Endothelial cell of umbilical vein (primary cell): ENCODE measurements around the gene ANG. TPM values are rescaled to one million over a fixed set of nuclear protein-coding genes. Genes with fewer than 3 reads are reported as not detected.

Source experiments
- BruUV-seq: library from RNA; stranded (reverse); fragments of 400-500 nt; replicated peaks from 2 replicates; lab custom pipeline; 2021; lab: Mats Ljungman, UMichigan
- CTCF ChIA-PET: fragments of 300-600, 350-600 bp; sonication (Branson Sonifier 250); formaldehyde crosslinking; loops from one replicate; lab custom pipeline; 2021; ENCODE audit warnings: antibody characterized with exemption, inconsistent platforms; lab: Charles Lee
- POLR2A ChIA-PET: fragments of 300-600, 350-600 bp; sonication (Branson Sonifier 250); formaldehyde crosslinking; loops from one replicate; lab custom pipeline; 2021; ENCODE audit warnings: antibody characterized with exemption, inconsistent platforms; lab: Charles Lee
- DNase-seq: peaks from one replicate; pipeline ENCODE4 v3.0.0-alpha.2; 2011; ENCODE audit warnings: low read depth, low spot score
- FAIRE-seq: peaks from 2 replicates; lab custom pipeline; 2011; peaks lifted over from hg19 to GRCh38; lab: Jason Lieb, UNC
- H2AFZ ChIP-seq: 2 replicates; pipeline ENCODE4 v1.6.0; 2012; ENCODE audit warnings: low read depth, low read length, control low read depth, inconsistent platforms
- H3K27ac ChIP-seq: 2 replicates; pipeline ENCODE4 v1.5.1; 2011; ENCODE audit warnings: low read depth, mild to moderate bottlenecking, control low read depth, low read length, moderate library complexity; ENCODE audit not compliant: insufficient read depth
- H3K27me3 ChIP-seq, 2 experiments: 2 replicates each; pipeline versions ENCODE4 v1.6.0 to v1.6.1; 2011; ENCODE audit warnings: low read length in 2 of 2, mixed read lengths in 1 of 2; ENCODE audit not compliant: control insufficient read depth in 2 of 2, insufficient read depth in 2 of 2
- H3K36me3 ChIP-seq, 2 experiments: 2 replicates in 1 of 2; 3 replicates in 1 of 2; pipeline ENCODE4 v1.5.1; 2011; ENCODE audit warnings: low read length in 2 of 2, mild to moderate bottlenecking in 1 of 2, moderate library complexity in 1 of 2; ENCODE audit not compliant: control insufficient read depth in 2 of 2, insufficient read depth in 2 of 2; ENCODE audit errors: extremely low read depth in 1 of 2
- H3K4me1 ChIP-seq: 3 replicates; pipeline ENCODE4 v1.5.1; 2011; ENCODE audit warnings: mild to moderate bottlenecking, low read length; ENCODE audit not compliant: control insufficient read depth, insufficient read depth; ENCODE audit errors: extremely low read depth
- H3K4me2 ChIP-seq: 2 replicates; pipeline ENCODE4 v1.6.1; 2011; ENCODE audit warnings: low read length, control low read depth, mixed read lengths; ENCODE audit not compliant: insufficient read depth
- H3K4me3 ChIP-seq, 3 experiments: fragments of 200-600 bp in 1 of 3; sonication (generic), shearing (Covaris generic) in 1 of 3; replicated peaks in 1 of 3; 2 replicates each; pipeline ENCODE4 v1.5.1; 2011 to 2016; ENCODE audit warnings: control low read depth in 3 of 3, low read length in 3 of 3, mild to moderate bottlenecking in 2 of 3, inconsistent platforms in 1 of 3, low read depth in 1 of 3, moderate library complexity in 1 of 3; ENCODE audit not compliant: insufficient read depth in 1 of 3
- H3K79me2 ChIP-seq: 2 replicates; pipeline ENCODE4 v1.6.0; 2012; ENCODE audit warnings: low read length, inconsistent platforms; ENCODE audit not compliant: control insufficient read depth, insufficient read depth
- H3K9ac ChIP-seq: replicated peaks from 2 replicates; pipeline ENCODE3; 2011; ENCODE audit warnings: low read length, control low read depth; ENCODE audit not compliant: insufficient read depth; ENCODE audit errors: extremely low read depth
- H3K9me1 ChIP-seq: replicated peaks from 3 replicates; pipeline ENCODE4 v1.6.0; 2011; ENCODE audit warnings: mild to moderate bottlenecking, low read length; ENCODE audit not compliant: control insufficient read depth, insufficient read depth; ENCODE audit errors: extremely low read depth
- H3K9me3 ChIP-seq: replicated peaks from 2 replicates; pipeline ENCODE4 v1.5.1; 2012; ENCODE audit warnings: low read length, inconsistent platforms; ENCODE audit not compliant: control insufficient read depth, insufficient read depth
- H4K20me1 ChIP-seq: replicated peaks from 2 replicates; pipeline ENCODE3; 2011; ENCODE audit warnings: mild to moderate bottlenecking, low read length; ENCODE audit not compliant: control insufficient read depth, insufficient read depth; ENCODE audit errors: extremely low read depth
- EZH2 ChIP-seq: IDR thresholded peaks from 2 replicates; pipeline ENCODE4 v1.6.1; 2012; ENCODE audit warnings: borderline replicate concordance, low read depth, mild to moderate bottlenecking, moderate library complexity, low read length, inconsistent platforms; ENCODE audit not compliant: severe bottlenecking
- FOS ChIP-seq: IDR thresholded peaks from 2 replicates; pipeline ENCODE4 v1.6.1; 2011; ENCODE audit warnings: mild to moderate bottlenecking, low read length, moderate library complexity, borderline replicate concordance; ENCODE audit not compliant: insufficient read depth
- GATA2 ChIP-seq: IDR thresholded peaks from 2 replicates; pipeline ENCODE4 v1.7.0; 2011; ENCODE audit warnings: low read depth, mild to moderate bottlenecking, moderate library complexity, mixed read lengths, low read length; ENCODE audit not compliant: insufficient read length, insufficient read depth
- JUN ChIP-seq: IDR thresholded peaks from 2 replicates; pipeline ENCODE4 v1.6.1; 2011; ENCODE audit warnings: borderline replicate concordance, low read depth; ENCODE audit not compliant: insufficient read length, insufficient read depth
- MYC ChIP-seq: IDR thresholded peaks from one replicate; pipeline ENCODE4 v1.6.1; 2011; ENCODE audit warnings: mild to moderate bottlenecking, low read depth, low read length
- POLR2A ChIP-seq: IDR thresholded peaks from 2 replicates; pipeline ENCODE4 v1.6.1; 2012; ENCODE audit warnings: low read depth, mild to moderate bottlenecking, control low read depth, low read length
- POLR2AphosphoS5 ChIP-seq: IDR thresholded peaks from 2 replicates; pipeline ENCODE4 v1.6.1; 2012; ENCODE audit warnings: low read depth, mild to moderate bottlenecking, control low read depth, low read length, moderate library complexity; ENCODE audit not compliant: insufficient read depth
- dilution Hi-C: fragments of 300-500 bp; cut with MboI; formaldehyde crosslinking; loops from one replicate; pipeline ENCODE4 v1.15.0; 2019; ENCODE audit warnings: low sequenced_read_pairs; ENCODE audit not compliant: extremely low pct_ligation_motif_present
- intact Hi-C: fragments of 100-400 bp; cut with micrococcal nuclease; formaldehyde crosslinking; loops from one replicate; pipeline ENCODE4 v1.10.0; 2022
- polyA plus RNA-seq, 4 experiments: library from polyadenylated mRNA; depleted of rRNA in 3 of 4; stranded (reverse) in 3 of 4; unstranded in 1 of 4; fragments of >200 nt; gene quantifications; 2 replicates each; pipeline versions ENCODE4 v1.2.1 to v1.2.3, GENCODE V29; 2011 to 2012; ENCODE audit warnings: missing spikeins in 1 of 4
- total RNA-seq: library from RNA; stranded (reverse); gene quantifications from 2 replicates; pipeline ENCODE4 v1.2.3, GENCODE V29; 2021
- TF ChIP-seq, protein P1 (sequence below): IDR thresholded peaks from 2 replicates; pipeline ENCODE4 v1.6.1; 2011; ENCODE audit not compliant: insufficient read depth, insufficient read length
- TF ChIP-seq, protein P2 (sequence below), 2 donors: IDR thresholded peaks; 1 replicate in 1 of 2; 2 replicates in 1 of 2; pipeline ENCODE4 v1.5.1; 2011; ENCODE audit warnings: low read length in 2 of 2, mild to moderate bottlenecking in 2 of 2, moderate library complexity in 2 of 2, control low read depth in 1 of 2, inconsistent platforms in 1 of 2, low read depth in 1 of 2; ENCODE audit not compliant: insufficient read depth in 1 of 2; ENCODE audit errors: extremely low read depth in 1 of 2

Gene ANG
- total and polyA plus RNA-seq, 2 donors (not counting 3 experiments of a cell fraction or from before 2014, with no cell fraction given), result 6.2 to 11.2 TPM

DNA sequence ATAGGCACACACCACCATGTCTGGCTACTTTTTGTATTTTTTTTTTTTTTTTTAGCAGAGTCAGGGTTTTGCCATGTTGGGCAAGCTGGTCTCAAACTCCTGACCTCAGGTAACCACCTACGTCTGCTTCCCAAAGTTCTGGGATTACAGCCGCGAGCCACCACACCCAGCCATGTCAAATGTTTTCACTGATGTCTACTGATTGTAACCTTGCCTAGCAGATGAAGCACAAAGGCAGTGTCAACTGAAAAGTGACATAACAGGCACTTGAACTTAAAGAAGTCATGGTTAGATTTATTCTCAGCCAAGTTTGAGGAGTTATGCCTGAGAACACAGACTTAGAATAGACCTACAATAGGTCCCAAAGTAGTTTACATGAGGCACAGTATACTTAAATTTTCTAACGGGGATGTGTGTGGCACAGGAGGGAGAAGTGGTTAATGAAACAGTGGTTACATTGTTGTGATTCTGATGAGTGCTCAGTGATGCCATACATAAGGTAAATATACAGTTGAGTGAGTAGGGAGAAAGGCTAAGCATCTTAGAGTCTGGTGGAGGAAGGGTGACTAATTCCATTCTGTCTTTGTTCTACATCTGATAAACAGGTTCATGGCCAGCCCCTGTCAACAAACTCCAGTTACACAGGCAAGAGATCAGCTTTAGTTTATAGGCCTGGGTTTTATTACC lies 16.8 kb upstream of the ANG start:
- DNase-seq (peak; percentile 29), FAIRE-seq (no peak)
- no peaks in the 10 kb centered on the region for H3K9me1 ChIP-seq
- no peaks in the 10 kb centered on the region for H3K79me2 ChIP-seq
- BruUV-seq, result no TSS peak
- no peaks in the 10 kb centered on the region for H4K20me1 ChIP-seq
- H3K9me3 ChIP-seq, result no peaks in the 10 kb centered on the region
- intact Hi-C loops (no loop called here), dilution Hi-C loops (no loop called here)
- no peak overlapping the region for H3K4me2 ChIP-seq
- ChIA-PET CTCF (no interaction called here), POLR2A (no interaction called here)
- no peaks in the 10 kb centered on the region for H3K36me3 ChIP-seq
- no peak overlapping the region for H3K9ac ChIP-seq
- TF ChIP-seq JUN (no peak), FOS (no peak)
- no peak overlapping the region for H2AFZ ChIP-seq
- H3K27ac ChIP-seq, result no peak overlapping the region
- peaks cover 9 to 17% of the 10 kb centered on the region in 2 experiments for H3K27me3 ChIP-seq
- no peak overlapping the region for H3K4me3 ChIP-seq
- H3K4me1 ChIP-seq, result peaks cover 3% of the 10 kb centered on the region

- no peak overlapping the region for H3K27ac ChIP-seq
- no peaks in the 10 kb centered on the region for H4K20me1 ChIP-seq
- no TSS peak for BruUV-seq
- H3K36me3 ChIP-seq, result no peaks in the 10 kb centered on the region
- peaks cover 7% of the 10 kb centered on the region for H3K4me1 ChIP-seq
- no peaks in the 10 kb centered on the region for H3K79me2 ChIP-seq
- no peak for DNase-seq
- no peak overlapping the region for H3K4me3 ChIP-seq
- H3K4me2 ChIP-seq, result no peak overlapping the region
- H2AFZ ChIP-seq, result no peak overlapping the region
- no peak overlapping the region for H3K9ac ChIP-seq
- TF ChIP-seq MYC, result no peak
- no peak for TF ChIP-seq GATA2
- TF ChIP-seq JUN, result no peak
- no peak for TF ChIP-seq FOS
- no peak for TF ChIP-seq EZH2
- no peak for TF ChIP-seq POLR2AphosphoS5
- TF ChIP-seq, protein P1, sequence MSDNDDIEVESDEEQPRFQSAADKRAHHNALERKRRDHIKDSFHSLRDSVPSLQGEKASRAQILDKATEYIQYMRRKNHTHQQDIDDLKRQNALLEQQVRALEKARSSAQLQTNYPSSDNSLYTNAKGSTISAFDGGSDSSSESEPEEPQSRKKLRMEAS, result no peak
- no peak for TF ChIP-seq POLR2A
- TF ChIP-seq, protein P2, sequence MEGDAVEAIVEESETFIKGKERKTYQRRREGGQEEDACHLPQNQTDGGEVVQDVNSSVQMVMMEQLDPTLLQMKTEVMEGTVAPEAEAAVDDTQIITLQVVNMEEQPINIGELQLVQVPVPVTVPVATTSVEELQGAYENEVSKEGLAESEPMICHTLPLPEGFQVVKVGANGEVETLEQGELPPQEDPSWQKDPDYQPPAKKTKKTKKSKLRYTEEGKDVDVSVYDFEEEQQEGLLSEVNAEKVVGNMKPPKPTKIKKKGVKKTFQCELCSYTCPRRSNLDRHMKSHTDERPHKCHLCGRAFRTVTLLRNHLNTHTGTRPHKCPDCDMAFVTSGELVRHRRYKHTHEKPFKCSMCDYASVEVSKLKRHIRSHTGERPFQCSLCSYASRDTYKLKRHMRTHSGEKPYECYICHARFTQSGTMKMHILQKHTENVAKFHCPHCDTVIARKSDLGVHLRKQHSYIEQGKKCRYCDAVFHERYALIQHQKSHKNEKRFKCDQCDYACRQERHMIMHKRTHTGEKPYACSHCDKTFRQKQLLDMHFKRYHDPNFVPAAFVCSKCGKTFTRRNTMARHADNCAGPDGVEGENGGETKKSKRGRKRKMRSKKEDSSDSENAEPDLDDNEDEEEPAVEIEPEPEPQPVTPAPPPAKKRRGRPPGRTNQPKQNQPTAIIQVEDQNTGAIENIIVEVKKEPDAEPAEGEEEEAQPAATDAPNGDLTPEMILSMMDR (IDR thresholded peaks at IDR 0.05; ENCODE audit: extremely low read depth in 1 of 2, insufficient read depth in 1 of 2, low read depth in 1 of 2, low read length in 2 of 2), result no peak
- no peaks in the 10 kb centered on the region for H3K9me3 ChIP-seq
- FAIRE-seq, result no peak
- intact Hi-C loops, result no loop called here
- H3K9me1 ChIP-seq, result no peaks in the 10 kb centered on the region
- POLR2A ChIA-PET, result no interaction called here
- dilution Hi-C loops, result no loop called here
- CTCF ChIA-PET, result interaction anchor here (1.8 kb wide), 1 partner anchor 15 kb away, joined by 7 read pairs; no protein-coding TSS in a partner anchor
- H3K27me3 ChIP-seq, result peaks cover 11 to 15% of the 10 kb centered on the region in 2 experiments
Measured at GRCh38 chr14:20675669-20676068, 12.9 kb upstream of the ANG start.
